ENCODE measurements around the gene STPG3.
"Not testable (repeated sequence)": the region's sequence is repeated elsewhere in the genome, so short reads cannot be mapped to it uniquely, and the experiment has no call there.

STPG3 gene

DNA sequence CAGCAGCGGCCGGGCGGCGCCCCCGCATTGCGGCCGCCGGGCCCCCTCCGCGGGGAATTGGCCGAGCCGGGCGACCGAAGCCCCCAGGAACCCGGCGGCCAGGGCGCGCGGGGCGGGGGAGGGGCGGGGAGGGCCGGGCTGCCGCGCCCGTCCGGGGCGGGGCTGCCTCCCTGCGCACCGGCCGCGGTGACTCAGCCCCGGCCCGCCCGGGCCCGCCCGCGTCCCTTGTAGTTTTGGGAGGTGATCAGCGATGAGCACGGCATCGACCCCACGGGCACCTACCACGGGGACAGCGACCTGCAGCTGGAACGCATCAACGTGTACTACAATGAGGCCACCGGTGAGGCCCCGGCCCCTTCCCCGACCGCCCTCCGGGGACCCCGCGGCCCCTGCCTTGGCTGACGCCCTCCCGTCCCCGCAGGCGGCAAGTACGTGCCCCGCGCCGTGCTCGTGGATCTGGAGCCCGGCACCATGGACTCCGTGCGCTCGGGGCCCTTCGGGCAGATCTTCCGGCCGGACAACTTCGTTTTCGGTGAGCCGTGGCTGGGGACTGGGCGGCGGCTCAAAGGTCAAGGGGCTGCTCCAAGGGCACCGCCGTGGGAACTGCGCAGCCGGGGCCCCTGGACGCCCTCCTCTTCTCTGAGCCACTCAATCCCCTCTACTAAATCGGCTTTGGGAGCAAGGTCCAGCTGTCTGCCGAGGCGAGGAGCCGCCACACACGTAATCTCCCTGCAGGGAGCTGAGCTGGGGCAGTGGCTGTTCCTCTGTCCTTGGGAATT lies 9.4 kb upstream of the STPG3 start:
- H3K4me3 ChIP-seq (ENCODE audit: low read length) = peak overlapping the region; percentile 70
- peaks cover 15% of the 10 kb centered on the region for H3K36me3 ChIP-seq (ENCODE audit: control insufficient read depth, insufficient read depth, low read length)
- no peaks in the 10 kb centered on the region for H3K9me3 ChIP-seq (ENCODE audit: control insufficient read depth, insufficient read depth, low read length)
- no CpG with 5 or more reads among the region's 83 CpGs for WGBS (ENCODE audit: insufficient coverage, insufficient read length)
- peaks cover 6% of the 10 kb centered on the region; the same call in 1 of the 2 replicates for H3K4me1 ChIP-seq (ENCODE audit: control insufficient read depth, insufficient read depth, low read length)
- no peaks in the 10 kb centered on the region for H3K27me3 ChIP-seq (ENCODE audit: control insufficient read depth, insufficient read depth, low read length)
- H3K27ac ChIP-seq (ENCODE audit: low read length) = no peak overlapping the region
- DNase-seq (ENCODE audit: low read depth, low spot score) = no peak

DNA sequence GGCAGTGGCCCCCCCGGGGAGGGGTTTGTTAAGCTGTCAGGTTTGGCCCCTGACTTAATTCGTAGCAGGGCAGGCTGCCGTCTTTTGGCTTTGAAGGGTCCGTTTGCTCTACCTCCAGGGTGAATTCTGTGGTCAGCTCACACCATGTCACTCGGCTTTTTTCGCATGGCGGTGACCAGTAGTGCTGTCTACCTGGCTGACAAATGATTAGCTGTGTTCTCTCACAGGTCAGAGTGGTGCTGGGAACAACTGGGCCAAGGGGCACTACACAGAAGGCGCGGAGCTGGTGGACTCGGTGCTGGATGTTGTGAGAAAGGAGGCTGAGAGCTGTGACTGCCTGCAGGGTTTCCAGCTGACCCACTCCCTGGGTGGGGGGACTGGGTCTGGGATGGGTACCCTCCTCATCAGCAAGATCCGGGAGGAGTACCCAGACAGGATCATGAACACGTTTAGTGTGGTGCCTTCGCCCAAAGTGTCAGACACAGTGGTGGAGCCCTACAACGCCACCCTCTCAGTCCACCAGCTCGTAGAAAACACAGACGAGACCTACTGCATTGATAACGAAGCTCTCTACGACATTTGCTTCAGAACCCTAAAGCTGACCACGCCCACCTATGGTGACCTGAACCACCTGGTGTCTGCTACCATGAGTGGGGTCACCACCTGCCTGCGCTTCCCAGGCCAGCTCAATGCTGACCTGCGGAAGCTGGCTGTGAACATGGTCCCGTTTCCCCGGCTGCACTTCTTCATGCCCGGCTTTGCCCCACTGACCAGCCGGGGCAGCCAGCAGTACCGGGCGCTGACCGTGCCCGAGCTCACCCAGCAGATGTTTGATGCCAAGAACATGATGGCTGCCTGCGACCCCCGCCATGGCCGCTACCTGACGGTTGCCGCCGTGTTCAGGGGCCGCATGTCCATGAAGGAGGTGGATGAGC lies 8.6 kb upstream of the STPG3 start:
- Histone ChIP-seq H3K27me3 (ENCODE audit: control insufficient read depth, insufficient read depth, low read length) (no peaks in the 10 kb centered on the region), H3K36me3 (ENCODE audit: control insufficient read depth, insufficient read depth, low read length) (peaks cover 15% of the 10 kb centered on the region), H3K9me3 (ENCODE audit: control insufficient read depth, insufficient read depth, low read length) (no peaks in the 10 kb centered on the region), H3K4me1 (ENCODE audit: control insufficient read depth, insufficient read depth, low read length) (peaks cover 3% of the 10 kb centered on the region; the same call in 1 of the 2 replicates), H3K4me3 (ENCODE audit: low read length) (peak overlapping the region; percentile 70; the same call in 1 of the 2 replicates), H3K27ac (ENCODE audit: low read length) (no peak overlapping the region)
- no CpG with 5 or more reads among the region's 36 CpGs for WGBS (ENCODE audit: insufficient coverage, insufficient read length)
- DNase-seq (ENCODE audit: low read depth, low spot score) = no peak

DNA sequence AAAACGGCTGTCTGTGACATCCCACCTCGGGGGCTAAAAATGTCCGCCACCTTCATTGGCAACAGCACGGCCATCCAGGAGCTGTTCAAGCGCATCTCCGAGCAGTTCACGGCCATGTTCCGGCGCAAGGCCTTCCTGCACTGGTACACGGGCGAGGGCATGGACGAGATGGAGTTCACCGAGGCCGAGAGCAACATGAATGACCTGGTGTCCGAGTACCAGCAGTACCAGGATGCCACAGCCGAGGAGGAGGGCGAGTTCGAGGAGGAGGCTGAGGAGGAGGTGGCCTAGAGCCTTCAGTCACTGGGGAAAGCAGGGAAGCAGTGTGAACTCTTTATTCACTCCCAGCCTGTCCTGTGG lies 7.8 kb upstream of the STPG3 start:
- H3K9me3 ChIP-seq (ENCODE audit: control insufficient read depth, insufficient read depth, low read length); H3K4me1 ChIP-seq (ENCODE audit: control insufficient read depth, insufficient read depth, low read length); H3K27ac ChIP-seq (ENCODE audit: low read length); H3K4me3 ChIP-seq (ENCODE audit: low read length); H3K27me3 ChIP-seq (ENCODE audit: control insufficient read depth, insufficient read depth, low read length); DNase-seq (ENCODE audit: low read depth, low spot score): not testable (repeated sequence)
- H3K36me3 ChIP-seq (ENCODE audit: control insufficient read depth, insufficient read depth, low read length) = peaks cover 15% of the 10 kb centered on the region
- no CpG with 5 or more reads among the region's 18 CpGs for WGBS (ENCODE audit: insufficient coverage, insufficient read length)

DNA sequence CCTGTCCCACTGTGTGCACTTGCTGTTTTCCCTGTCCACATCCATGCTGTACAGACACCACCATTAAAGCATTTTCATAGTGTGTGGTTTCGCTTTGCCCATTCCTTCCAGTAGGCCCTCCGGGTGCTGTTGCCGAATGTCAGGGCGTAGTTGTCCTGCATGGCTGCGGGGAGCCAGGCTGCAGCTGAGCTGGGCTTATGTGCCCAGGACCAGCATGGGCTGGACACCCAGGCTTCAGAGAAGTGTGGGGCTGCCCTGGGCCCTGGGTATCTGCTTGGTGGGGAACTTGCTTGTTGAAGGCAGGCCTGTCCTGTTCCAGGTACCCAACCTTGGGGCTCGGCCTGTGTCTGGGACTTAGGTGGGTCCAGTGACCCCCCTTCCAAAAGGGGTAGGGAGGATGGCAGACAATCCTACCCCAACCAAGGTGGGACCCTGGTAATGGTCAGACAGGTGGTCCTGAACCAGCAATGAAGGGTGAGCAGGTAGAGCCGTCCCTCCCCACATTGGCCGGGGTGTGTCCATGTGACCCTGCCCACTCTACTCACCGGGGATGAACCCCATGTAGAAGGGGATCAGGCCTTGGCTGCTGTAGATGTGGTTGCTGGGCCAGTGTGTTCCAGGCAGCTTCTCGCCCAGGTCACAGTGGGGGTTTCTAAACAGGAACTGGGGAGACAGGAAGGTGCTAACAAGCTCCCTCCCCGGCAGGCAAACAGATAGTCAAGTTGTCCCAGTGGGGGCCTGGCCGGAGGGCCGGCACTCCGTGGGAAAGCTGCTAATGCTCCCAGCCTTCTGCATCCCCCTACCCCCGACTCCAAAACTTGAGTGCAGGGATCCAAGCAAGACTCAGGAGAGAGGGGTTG lies 7.2 kb upstream of the STPG3 start:
- no peak for DNase-seq (ENCODE audit: low read depth, low spot score)

DNA sequence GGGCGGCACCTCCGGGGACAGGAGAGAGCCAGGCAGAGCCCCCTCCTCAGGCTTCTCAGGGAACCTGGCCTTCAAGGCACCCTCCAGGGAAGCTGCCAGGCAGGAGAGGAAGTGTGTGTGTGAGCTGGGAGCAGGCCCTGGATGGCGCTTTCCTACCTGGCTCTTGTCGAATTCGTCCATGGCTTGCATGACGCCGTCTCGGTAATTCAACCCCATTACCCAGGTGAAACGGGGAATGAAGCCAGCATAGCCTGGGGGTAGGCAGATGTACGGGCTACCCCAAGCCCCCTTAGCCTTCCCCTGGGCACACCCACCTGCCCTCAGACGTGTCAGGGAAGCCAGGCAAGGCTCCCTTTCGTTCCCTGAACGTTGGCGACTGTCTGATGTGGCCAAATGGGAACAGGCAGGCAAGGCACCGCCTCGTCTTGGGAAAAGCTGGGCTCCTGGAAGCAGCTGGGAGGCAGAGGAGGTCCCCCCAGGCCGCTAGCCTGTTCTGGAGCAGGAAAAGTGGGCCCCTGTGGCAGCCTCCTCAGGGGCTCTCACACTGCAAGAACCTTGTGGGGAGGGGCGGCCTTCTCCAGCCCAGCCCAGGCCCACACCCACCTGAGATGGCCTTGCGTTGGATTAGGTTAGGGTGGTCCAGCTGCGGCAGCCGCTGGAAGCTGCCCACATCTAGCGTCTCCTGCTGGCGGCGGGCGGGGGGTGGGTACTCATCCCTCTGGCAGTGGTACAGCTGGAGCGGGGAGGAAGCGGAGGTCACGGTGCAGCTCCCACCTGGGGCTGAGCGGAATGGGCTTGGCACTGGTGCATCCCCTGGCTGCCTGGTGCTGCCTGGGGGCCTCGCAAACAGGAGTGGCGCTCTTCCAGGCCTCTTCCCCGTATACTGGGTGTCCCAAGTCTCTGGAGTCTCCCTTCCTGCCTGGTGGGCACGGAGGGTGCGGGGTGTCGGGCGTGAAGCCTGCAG lies 6.3 kb upstream of the STPG3 start:
- DNase-seq (ENCODE audit: low read depth, low spot score) = no peak
- no peaks in the 10 kb centered on the region for H3K27me3 ChIP-seq (ENCODE audit: control insufficient read depth, insufficient read depth, low read length)
- peaks cover 15% of the 10 kb centered on the region for H3K36me3 ChIP-seq (ENCODE audit: control insufficient read depth, insufficient read depth, low read length)
- H3K4me3 ChIP-seq (ENCODE audit: low read length) = no peak overlapping the region
- no CpG with 5 or more reads among the region's 36 CpGs for WGBS (ENCODE audit: insufficient coverage, insufficient read length)
- no peak overlapping the region for H3K27ac ChIP-seq (ENCODE audit: low read length)
- H3K9me3 ChIP-seq (ENCODE audit: control insufficient read depth, insufficient read depth, low read length) = no peaks in the 10 kb centered on the region
- peaks cover 3% of the 10 kb centered on the region; the same call in 1 of the 2 replicates for H3K4me1 ChIP-seq (ENCODE audit: control insufficient read depth, insufficient read depth, low read length)

More for the DNA sequence above, 7.2 kb upstream of the STPG3 start:
- Histone ChIP-seq H3K9me3 (ENCODE audit: control insufficient read depth, insufficient read depth, low read length) (no peaks in the 10 kb centered on the region), H3K4me3 (ENCODE audit: low read length) (no peak overlapping the region), H3K27me3 (ENCODE audit: control insufficient read depth, insufficient read depth, low read length) (no peaks in the 10 kb centered on the region), H3K27ac (ENCODE audit: low read length) (no peak overlapping the region), H3K36me3 (ENCODE audit: control insufficient read depth, insufficient read depth, low read length) (peaks cover 15% of the 10 kb centered on the region), H3K4me1 (ENCODE audit: control insufficient read depth, insufficient read depth, low read length) (peaks cover 3% of the 10 kb centered on the region; the same call in 1 of the 2 replicates)
- no CpG with 5 or more reads among the region's 15 CpGs for WGBS (ENCODE audit: insufficient coverage, insufficient read length)

DNA sequence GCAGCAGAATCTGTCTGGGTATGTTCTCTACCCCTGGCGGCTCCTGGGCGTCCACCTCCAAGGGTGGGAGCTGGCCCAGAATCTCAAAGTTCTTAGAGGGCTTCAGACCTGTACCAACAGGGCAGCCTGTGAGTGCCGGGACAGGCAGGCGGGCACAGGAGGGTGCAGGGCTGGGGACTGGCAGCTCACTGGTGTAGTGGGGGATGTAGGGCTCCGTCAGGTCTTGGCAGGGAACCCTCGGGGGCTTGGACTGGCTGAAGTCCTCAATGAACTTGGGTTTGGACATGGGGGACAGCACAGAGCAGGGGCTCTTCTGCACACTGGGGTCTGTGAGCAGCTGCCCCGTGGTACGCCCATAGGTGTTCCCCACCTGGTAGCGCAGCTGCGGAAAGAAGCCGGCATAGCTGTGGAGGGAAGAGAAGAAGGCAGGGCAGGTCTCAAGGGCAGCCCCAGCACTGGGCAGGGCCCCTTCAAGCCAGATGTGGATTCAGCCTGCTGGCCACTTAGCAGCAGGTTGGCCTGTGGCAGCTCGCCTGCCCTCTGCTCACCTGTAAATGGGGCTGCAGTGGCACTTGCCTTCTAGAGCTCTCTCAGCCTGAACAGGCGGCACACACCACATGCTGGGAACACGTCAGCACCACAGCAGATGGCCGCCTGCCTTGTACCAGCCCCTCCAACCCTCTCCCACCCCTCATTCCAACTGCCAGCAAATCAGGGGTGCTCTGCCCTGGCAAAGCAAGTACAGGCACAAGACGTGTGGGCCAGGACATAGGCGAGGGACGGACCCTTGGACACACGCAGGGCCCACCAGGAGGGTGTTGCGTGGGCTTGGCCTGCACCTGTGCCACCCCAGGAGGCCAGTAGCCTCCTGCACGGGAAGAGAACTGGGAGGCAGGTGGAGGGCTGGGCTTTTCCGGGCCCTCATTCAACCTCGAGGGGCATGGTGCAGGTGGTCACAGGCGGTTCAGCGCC lies 5.3 kb upstream of the STPG3 start:
- no CpG with 5 or more reads among the region's 25 CpGs for WGBS (ENCODE audit: insufficient coverage, insufficient read length)
- Histone ChIP-seq H3K27me3 (ENCODE audit: control insufficient read depth, insufficient read depth, low read length) (no peaks in the 10 kb centered on the region), H3K4me3 (ENCODE audit: low read length) (no peak overlapping the region), H3K36me3 (ENCODE audit: control insufficient read depth, insufficient read depth, low read length) (peaks cover 15% of the 10 kb centered on the region), H3K4me1 (ENCODE audit: control insufficient read depth, insufficient read depth, low read length) (peaks cover 5% of the 10 kb centered on the region; the same call in 1 of the 2 replicates), H3K27ac (ENCODE audit: low read length) (no peak overlapping the region), H3K9me3 (ENCODE audit: control insufficient read depth, insufficient read depth, low read length) (no peaks in the 10 kb centered on the region)
- DNase-seq (ENCODE audit: low read depth, low spot score) = no peak

DNA sequence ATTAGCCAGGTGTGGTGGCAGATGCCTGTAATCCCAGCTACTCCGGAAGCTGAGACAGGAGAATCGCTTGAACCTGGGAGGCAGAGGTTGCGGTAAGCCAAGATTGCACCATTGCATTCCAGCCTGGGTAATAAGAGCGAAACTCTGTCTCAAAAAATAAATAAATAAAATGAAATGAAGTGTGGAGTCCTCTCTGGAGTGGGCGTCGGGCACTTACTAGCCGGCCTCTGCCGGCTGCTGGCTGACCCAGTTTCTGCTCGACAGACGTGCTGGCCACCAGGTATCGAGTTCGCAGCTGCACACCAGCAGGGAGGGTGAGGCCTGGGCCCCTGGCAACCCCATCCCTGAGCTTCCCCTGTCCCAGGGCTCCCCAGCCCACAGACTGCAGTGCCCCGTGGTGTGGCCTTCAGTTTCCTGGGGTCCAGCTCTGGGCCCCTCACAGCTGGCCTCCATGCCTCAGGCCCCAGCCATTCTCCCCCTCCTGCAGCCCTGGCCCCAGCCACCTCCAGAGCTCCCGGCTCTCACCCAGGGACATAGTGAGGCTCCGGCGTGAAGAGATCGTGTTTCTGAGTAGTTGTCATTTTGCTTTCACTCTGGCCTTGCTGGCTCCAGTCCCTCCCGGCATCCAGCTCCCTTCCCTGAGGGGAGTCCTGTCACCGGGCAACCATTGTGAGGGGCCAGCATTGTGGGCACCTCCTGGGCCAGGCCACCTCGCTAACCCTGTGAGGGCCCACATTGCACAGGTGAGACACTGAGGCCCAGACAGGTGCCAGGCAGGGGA lies 3.8 kb upstream of the STPG3 start:
- Histone ChIP-seq H3K36me3 (ENCODE audit: control insufficient read depth, insufficient read depth, low read length) (peaks cover 15% of the 10 kb centered on the region), H3K27ac (ENCODE audit: low read length) (no peak overlapping the region), H3K27me3 (ENCODE audit: control insufficient read depth, insufficient read depth, low read length) (no peaks in the 10 kb centered on the region), H3K9me3 (ENCODE audit: control insufficient read depth, insufficient read depth, low read length) (no peaks in the 10 kb centered on the region), H3K4me3 (ENCODE audit: low read length) (no peak overlapping the region), H3K4me1 (ENCODE audit: control insufficient read depth, insufficient read depth, low read length) (peaks cover 10% of the 10 kb centered on the region)
- no CpG with 5 or more reads among the region's 20 CpGs for WGBS (ENCODE audit: insufficient coverage, insufficient read length)
- no peak for DNase-seq (ENCODE audit: low read depth, low spot score)

DNA sequence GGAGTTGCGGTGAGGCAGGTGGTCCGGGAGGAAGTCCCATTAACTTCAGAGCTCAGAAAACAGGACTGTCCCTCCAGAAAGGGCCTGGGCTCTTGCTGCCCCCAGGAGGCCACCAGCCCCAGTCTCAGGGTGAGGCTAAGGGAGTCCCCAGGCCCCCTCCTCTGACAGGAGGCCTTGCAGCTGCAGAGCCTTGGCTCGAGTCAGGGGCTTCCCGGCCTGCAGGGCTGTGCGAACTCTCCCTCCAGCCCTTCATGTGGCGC lies 3.2 kb upstream of the STPG3 start:
- Histone ChIP-seq H3K9me3 (ENCODE audit: control insufficient read depth, insufficient read depth, low read length) (no peaks in the 10 kb centered on the region), H3K4me1 (ENCODE audit: control insufficient read depth, insufficient read depth, low read length) (peaks cover 10% of the 10 kb centered on the region), H3K4me3 (ENCODE audit: low read length) (no peak overlapping the region), H3K27ac (ENCODE audit: low read length) (no peak overlapping the region), H3K27me3 (ENCODE audit: control insufficient read depth, insufficient read depth, low read length) (no peaks in the 10 kb centered on the region), H3K36me3 (ENCODE audit: control insufficient read depth, insufficient read depth, low read length) (peaks cover 10% of the 10 kb centered on the region)
- no CpG with 5 or more reads among the region's 6 CpGs for WGBS (ENCODE audit: insufficient coverage, insufficient read length)
- no peak for DNase-seq (ENCODE audit: low read depth, low spot score)

All from iPS DF 6.9 (cell line).